GM12878 (cell line): Measurements from ENCODE around the gene SLC22A31. TPM values are rescaled to one million over a fixed set of nuclear protein-coding genes. Genes with fewer than 3 reads are reported as not detected.

ENCODE experiments used
- ATAC-seq: fragments of 200-7000 bp; cut with Tn5 transposase; 3 replicates; pipeline ENCODE4 v1.9.1; 2020; ENCODE audit warnings: mild to moderate bottlenecking, moderate library complexity
- BruUV-seq: library from RNA; stranded (reverse); fragments of 400-500 nt; replicated peaks from 2 replicates; lab custom pipeline; 2021; lab: Mats Ljungman, UMichigan
- CTCF ChIA-PET: fragments of 300-600 bp; sonication (Branson Sonifier 250); formaldehyde crosslinking; extraction: SDS; loops from one replicate; lab custom pipeline; 2021; ENCODE audit warnings: inconsistent platforms; lab: Yijun Ruan, JAX
- POLR2A ChIA-PET: fragments of 350-600 bp; formaldehyde crosslinking; extraction: SDS; loops from one replicate; lab custom pipeline; 2021; ENCODE audit warnings: inconsistent platforms; lab: Charles Lee
- RAD21 ChIA-PET: fragments of 300-600 bp; sonication (Branson Sonifier 250); formaldehyde crosslinking; loops from one replicate; lab custom pipeline; 2023; ENCODE audit warnings: antibody characterized with exemption; ENCODE audit not compliant: unreplicated experiment; lab: Charles Lee
- SMC1A ChIA-PET: fragments of 300-600 bp; sonication (Branson Sonifier 250); formaldehyde crosslinking; loops from one replicate; lab custom pipeline; 2023; ENCODE audit not compliant: unreplicated experiment, uncharacterized antibody; lab: Charles Lee
- DNase-seq: peaks from one replicate; pipeline ENCODE4 v3.0.0-alpha.2; 2011; ENCODE audit warnings: low read depth, low spot score
- FAIRE-seq: peaks from 3 replicates; lab custom pipeline; 2011; peaks lifted over from hg19 to GRCh38; lab: Jason Lieb, UNC
- H2AFZ ChIP-seq: 2 replicates; pipeline ENCODE4 v1.6.0; 2011; ENCODE audit warnings: low read depth, low read length, control low read depth; ENCODE audit not compliant: control insufficient read depth
- H3K27ac ChIP-seq: 2 replicates; pipeline ENCODE4 v1.5.1; 2011; ENCODE audit warnings: control low read depth; ENCODE audit not compliant: control insufficient read depth, insufficient read depth
- H3K27me3 ChIP-seq, 2 experiments: replicated peaks in 1 of 2; 2 replicates each; pipeline versions ENCODE4 v1.6.0 to v1.6.1; 2011; ENCODE audit warnings: low read length in 1 of 2; ENCODE audit not compliant: control insufficient read depth in 2 of 2, insufficient read depth in 2 of 2
- H3K36me3 ChIP-seq, 2 experiments: 2 replicates each; pipeline ENCODE4 v1.5.1; 2011; ENCODE audit warnings: low read length in 1 of 2; ENCODE audit not compliant: control insufficient read depth in 2 of 2, insufficient read depth in 2 of 2
- H3K4me1 ChIP-seq: 2 replicates; pipeline ENCODE4 v1.6.1; 2011; ENCODE audit warnings: mild to moderate bottlenecking, low read length, moderate library complexity, mixed read lengths; ENCODE audit not compliant: control insufficient read depth, insufficient read depth
- H3K4me2 ChIP-seq: 2 replicates; pipeline ENCODE4 v1.6.0; 2011; ENCODE audit warnings: control low read depth; ENCODE audit not compliant: control insufficient read depth, insufficient read depth
- H3K4me3 ChIP-seq: fragments of 200-600 bp; sonication (generic); 2 replicates; pipeline ENCODE4 v1.5.1; 2016
- H3K79me2 ChIP-seq: 2 replicates; pipeline ENCODE4 v1.6.0; 2011; ENCODE audit warnings: low read length; ENCODE audit not compliant: control insufficient read depth, insufficient read depth
- H3K9ac ChIP-seq: 2 replicates; pipeline ENCODE4 v1.8.0; 2011; ENCODE audit warnings: low read length, control low read depth, mixed read lengths; ENCODE audit not compliant: control insufficient read depth, insufficient read depth
- H3K9me3 ChIP-seq: replicated peaks from 3 replicates; pipeline ENCODE4 v1.5.1; 2011; ENCODE audit warnings: mild to moderate bottlenecking, low read length; ENCODE audit not compliant: control insufficient read depth, insufficient read depth
- H4K20me1 ChIP-seq: 2 replicates; pipeline ENCODE4 v1.6.0; 2011; ENCODE audit not compliant: control insufficient read depth, insufficient read depth
- HDGF ChIP-seq: fragments of 450-650 bp; IDR thresholded peaks from 2 replicates; pipeline ENCODE4 v1.6.1; 2016; ENCODE audit warnings: antibody characterized with exemption
- IRF3 ChIP-seq: fragments of 450-650 bp; IDR thresholded peaks from 2 replicates; pipeline ENCODE4 v1.6.1; 2014; ENCODE audit warnings: mild to moderate bottlenecking
- POLR2AphosphoS2 ChIP-seq: IDR thresholded peaks from 2 replicates; pipeline ENCODE4 v1.6.1; 2011; ENCODE audit warnings: low read depth, mild to moderate bottlenecking, low read length, improper control_type of control experiment, moderate library complexity
- RB1 ChIP-seq: fragments of 450-650 bp; formaldehyde crosslinking; IDR thresholded peaks from 2 replicates; pipeline ENCODE4 v1.6.1; 2017; ENCODE audit warnings: mild to moderate bottlenecking, borderline replicate concordance
- SIX5 ChIP-seq: IDR thresholded peaks from 2 replicates; pipeline ENCODE4 v1.6.1; 2011; ENCODE audit warnings: mild to moderate bottlenecking, low read depth, low read length, moderate library complexity; ENCODE audit not compliant: severe bottlenecking
- ZNF207 ChIP-seq: fragments of 450-650 bp; IDR thresholded peaks from 2 replicates; pipeline ENCODE4 v1.6.1; 2014; ENCODE audit warnings: antibody characterized with exemption, mild to moderate bottlenecking, borderline replicate concordance
- ZNF622 ChIP-seq: fragments of 450-650 bp; IDR thresholded peaks from 2 replicates; pipeline ENCODE4 v1.6.1; 2017; ENCODE audit warnings: mild to moderate bottlenecking, inconsistent platforms
- WGBS: methylation state at CpG from one replicate; pipeline ENCODE4 v1.1.6; 2016; ENCODE audit warnings: low lambda C conversion rate; ENCODE audit not compliant: insufficient replicate concordance, insufficient coverage; ENCODE audit errors: missing lambda C conversion rate; 5-methylcytosine and 5-hydroxymethylcytosine counted together
- in situ Hi-C: fragments of 300-500 bp; cut with MboI; formaldehyde crosslinking; loops from 9 replicates; pipeline ENCODE4 v1.14.3; 2018; ENCODE audit warnings: mixed read lengths
- intact Hi-C: fragments of 100-400 bp; cut with micrococcal nuclease; formaldehyde crosslinking; loops from one replicate; pipeline ENCODE4 v1.14.2; 2022; ENCODE audit not compliant: unreplicated experiment
- polyA plus RNA-seq, 11 experiments: library from polyadenylated mRNA; depleted of rRNA in 4 of 11; unstranded in 6 of 11; stranded (reverse) in 5 of 11; fragments of >200 nt; fragmentation: Nextera tagmentation in 4 of 11; fragmentation: Illumina TruSeq in 1 of 11; extraction: Ambion mirVana in 4 of 11; extraction: Trizol in 1 of 11; gene quantifications; 1 replicate in 1 of 11; 2 replicates in 10 of 11; pipeline versions ENCODE4 v1.2.1 to v1.2.3, GENCODE V29; 2011 to 2016; ENCODE audit warnings: inconsistent platforms in 2 of 11, missing spikeins in 2 of 11, low read depth in 1 of 11
- total RNA-seq, 4 experiments: library from RNA; depleted of rRNA in 3 of 4; stranded (reverse); fragments of >200 nt in 3 of 4; fragmentation: Illumina TruSeq in 1 of 4; extraction: Trizol in 1 of 4; gene quantifications; 2 replicates each; pipeline versions ENCODE4 v1.2.1 to v1.2.3, GENCODE V29; 2013 to 2021
- TF ChIP-seq, protein P1 (sequence below): IDR thresholded peaks from 2 replicates; pipeline ENCODE4 v1.6.1; 2011; ENCODE audit warnings: borderline replicate concordance, low read depth, mild to moderate bottlenecking, moderate library complexity, mixed read lengths, low read length; ENCODE audit not compliant: insufficient read depth; ENCODE audit errors: extremely low read length

SLC22A31 gene
- total and polyA plus RNA-seq, 10 of the 15 experiments (the other 5 are each of a cell fraction or from before 2014, with no cell fraction given) = 0.13 to 0.24 (median 0.23) TPM; not detected in 7

DNA sequence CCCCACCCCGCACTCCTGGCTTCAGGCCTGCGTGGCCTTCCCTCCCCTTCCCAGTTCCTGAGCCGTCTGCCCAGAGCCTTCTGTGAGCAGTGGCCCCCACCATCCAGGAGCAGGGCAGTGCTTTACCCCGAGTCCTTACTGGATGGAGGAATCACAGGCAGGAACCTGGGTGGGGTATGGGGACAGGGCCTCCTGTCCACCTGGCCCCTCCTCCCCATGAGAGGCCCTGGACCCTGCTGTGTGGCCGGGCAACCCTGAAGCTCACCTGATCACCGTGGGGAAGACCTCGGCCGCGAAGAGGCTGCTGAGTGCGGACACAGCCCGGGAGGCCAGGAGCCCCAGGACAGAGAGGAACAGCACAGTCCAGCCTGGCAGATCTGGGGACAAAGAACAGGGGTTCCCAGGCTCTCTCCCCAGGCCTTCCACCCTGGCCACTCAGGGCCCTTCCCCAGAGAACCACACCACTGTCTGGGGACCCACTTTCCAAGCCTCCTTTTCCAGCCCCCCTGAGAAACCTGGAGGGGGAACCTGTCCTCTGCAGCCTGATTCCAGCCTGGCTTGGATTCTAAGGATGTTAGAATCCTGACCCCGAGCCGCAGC is 3.2 kb downstream of the SLC22A31 start:
- ATAC-seq (no peak), FAIRE-seq (no peak), DNase-seq (no peak)
- Histone ChIP-seq H4K20me1 (no peaks in the 10 kb centered on the region), H3K27ac (no peak overlapping the region), H3K79me2 (no peaks in the 10 kb centered on the region), H3K36me3 (no peaks in the 10 kb centered on the region), H2AFZ (no peak overlapping the region), H3K4me2 (no peak overlapping the region), H3K27me3 (peaks cover 3 to 5% of the 10 kb centered on the region in 2 experiments; a peak in 3 of 4 replicates), H3K4me3 (no peak overlapping the region), H3K9me3 (no peaks in the 10 kb centered on the region), H3K4me1 (no peaks in the 10 kb centered on the region), H3K9ac (no peak overlapping the region)
- TF ChIP-seq POLR2AphosphoS2 = no peak
- TF ChIP-seq ZNF207 = no peak
- TF ChIP-seq, protein P1, sequence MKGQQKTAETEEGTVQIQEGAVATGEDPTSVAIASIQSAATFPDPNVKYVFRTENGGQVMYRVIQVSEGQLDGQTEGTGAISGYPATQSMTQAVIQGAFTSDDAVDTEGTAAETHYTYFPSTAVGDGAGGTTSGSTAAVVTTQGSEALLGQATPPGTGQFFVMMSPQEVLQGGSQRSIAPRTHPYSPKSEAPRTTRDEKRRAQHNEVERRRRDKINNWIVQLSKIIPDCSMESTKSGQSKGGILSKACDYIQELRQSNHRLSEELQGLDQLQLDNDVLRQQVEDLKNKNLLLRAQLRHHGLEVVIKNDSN = no peak
- no peak for TF ChIP-seq SIX5
- no peak for TF ChIP-seq RB1
- TF ChIP-seq ZNF622 = no peak
- no peak for TF ChIP-seq IRF3
- TF ChIP-seq HDGF = no peak
- ChIA-PET SMC1A (no interaction called here), CTCF (no interaction called here), POLR2A (interaction anchor here (0.6 kb wide), 1 partner anchor 253 kb away, joined by 8 read pairs; no protein-coding TSS in a partner anchor), RAD21 (no interaction called here)
- WGBS = 76% methylated on average over 13 of the region's 13 CpGs
- intact Hi-C loops = no loop called here
- in situ Hi-C loops = no loop called here
- no TSS peak for BruUV-seq
